Cardiac septum (tissue), 1 donor: ENCODE measurements around the gene RASA4B. TPM values are rescaled to one million over a fixed set of nuclear protein-coding genes. Genes with fewer than 3 reads are reported as not detected.
"Not testable (repeated sequence)": the region's sequence is repeated elsewhere in the genome, so short reads cannot be mapped to it uniquely, and the experiment has no call there.

Experiments used
- DNase-seq: peaks from one replicate; pipeline ENCODE4 v3.0.0-alpha.2; 2020; ENCODE audit warnings: low spot score
- intact Hi-C: fragments of 100-400 bp; cut with DNase I; formaldehyde crosslinking; loops from one replicate; pipeline ENCODE4 v1.14.0; 2022
- long read RNA-seq: library from polyadenylated mRNA; unstranded; transcript quantifications from one replicate; pipeline ENCODE4 v2.0.0, GENCODE V29; 2021
- total RNA-seq: library from RNA; stranded (reverse); fragmentation: NEBNext Ultra II Directional; extraction: Animal tissue kit (Norgen Biotek cat#: 25700); gene quantifications from one replicate; pipeline ENCODE4 v1.2.1, GENCODE V29; 2021
- donor health status: DM: no; HTN: no; CAD: no.

Gene RASA4B
- total RNA-seq, result 6.3 TPM
- long read RNA-seq, partial matches to known transcripts, result 2 of 2 reads
- long read RNA-seq, other reads (novel, unspliced or antisense), result 0 of 2 reads

- peak; percentile 54 for DNase-seq
- intact Hi-C loops, result not testable (repeated sequence)
Measured at GRCh38 chr7:102517550-102518147, at the start of gene RASA4B. Gene RASA4B, minus strand, starts transcription at chr7:102517777. Its CDS starts 67 bp downstream, at chr7:102517710.

GRCh38 chr7:102550808-102551422, 33.3 kb upstream of the RASA4B start, which contains the start of gene SPDYE2:
Gene SPDYE2, plus strand, starts transcription at chr7:102551226. Its CDS starts 2,030 bp downstream, at chr7:102553256.
- intact Hi-C loops, DNase-seq: not testable (repeated sequence)

- intact Hi-C loops, DNase-seq: not testable (repeated sequence)
Measured at GRCh38 chr7:102546353-102546752, 28.8 kb upstream of the RASA4B start.

- intact Hi-C loops, DNase-seq: not testable (repeated sequence)
Measured at GRCh38 chr7:102545288-102545687, 27.7 kb upstream of the RASA4B start.

- DNase-seq, intact Hi-C loops: not testable (repeated sequence)
Measured at GRCh38 chr7:102544372-102544771, 26.8 kb upstream of the RASA4B start.

- DNase-seq, intact Hi-C loops: not testable (repeated sequence)
Measured at GRCh38 chr7:102543596-102543995, 26.0 kb upstream of the RASA4B start, which contains the start of gene UPK3BL2. Gene UPK3BL2, minus strand, starts transcription at chr7:102543696. Its CDS starts 60 bp downstream, at chr7:102543636.

- intact Hi-C loops, result not testable (repeated sequence)
- DNase-seq, result peak; percentile 65
Measured at GRCh38 chr7:102542771-102543170, 25.2 kb upstream of the RASA4B start.

- intact Hi-C loops, result not testable (repeated sequence)
- peak; percentile 60 for DNase-seq
Measured at GRCh38 chr7:102542083-102542482, 24.5 kb upstream of the RASA4B start.

- peak; percentile 46 for DNase-seq
- intact Hi-C loops, result not testable (repeated sequence)
Measured at GRCh38 chr7:102540604-102541003, 23.0 kb upstream of the RASA4B start.

GRCh38 chr7:102535062-102535615, 17.6 kb upstream of the RASA4B start:
- DNase-seq, intact Hi-C loops: not testable (repeated sequence)

- peak; percentile 17 for DNase-seq
- intact Hi-C loops, result not testable (repeated sequence)
Measured at GRCh38 chr7:102532127-102532526, 14.6 kb upstream of the RASA4B start.

- DNase-seq, result peak; percentile 38
- intact Hi-C loops, result not testable (repeated sequence)
Measured at GRCh38 chr7:102531583-102531982, 14.0 kb upstream of the RASA4B start.

- DNase-seq, intact Hi-C loops: not testable (repeated sequence)
Measured at GRCh38 chr7:102527822-102528793, 10.5 kb upstream of the RASA4B start.

GRCh38 chr7:102527182-102527581, 9.6 kb upstream of the RASA4B start:
- intact Hi-C loops, result not testable (repeated sequence)
- peak; percentile 55 for DNase-seq

GRCh38 chr7:102524803-102525202, 7.2 kb upstream of the RASA4B start:
- intact Hi-C loops, result not testable (repeated sequence)
- peak; percentile 74 for DNase-seq

- DNase-seq, intact Hi-C loops: not testable (repeated sequence)
Measured at GRCh38 chr7:102520797-102521196, 3.2 kb upstream of the RASA4B start.

GRCh38 chr7:102516951-102517350, 626 bp downstream of the RASA4B start:
- not testable (repeated sequence) for DNase-seq

GRCh38 chr7:102515889-102516288, 1.7 kb downstream of the RASA4B start:
- DNase-seq, intact Hi-C loops: not testable (repeated sequence)

More at GRCh38 chr7:102516951-102517350, 626 bp downstream of the RASA4B start:
- intact Hi-C loops, result not testable (repeated sequence)
